Measurements from ENCODE around the gene TSPAN7.

Gene TSPAN7

DNA sequence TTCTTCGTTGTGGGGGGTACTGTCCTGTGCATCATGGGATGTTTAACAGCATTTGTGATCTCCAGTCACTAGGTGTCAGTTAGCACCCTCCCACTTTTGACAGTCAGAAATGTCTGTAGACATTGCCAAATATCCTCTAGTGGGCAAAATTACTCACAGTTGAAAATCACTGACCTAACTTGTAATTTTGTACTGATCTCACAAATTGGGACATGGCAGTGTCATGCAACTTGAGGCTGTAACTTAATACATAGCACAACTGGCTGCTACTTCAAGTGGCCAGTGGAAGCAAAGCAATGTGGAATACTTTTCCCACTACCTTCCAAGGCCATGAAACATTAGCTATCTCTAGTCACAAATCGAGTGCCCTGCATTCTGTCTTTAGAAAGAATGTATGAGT, 23.2 kb upstream of the TSPAN7 start:
- H3K4me3 ChIP-seq (ENCODE audit: low read depth, low read length): no peak overlapping the region

DNA sequence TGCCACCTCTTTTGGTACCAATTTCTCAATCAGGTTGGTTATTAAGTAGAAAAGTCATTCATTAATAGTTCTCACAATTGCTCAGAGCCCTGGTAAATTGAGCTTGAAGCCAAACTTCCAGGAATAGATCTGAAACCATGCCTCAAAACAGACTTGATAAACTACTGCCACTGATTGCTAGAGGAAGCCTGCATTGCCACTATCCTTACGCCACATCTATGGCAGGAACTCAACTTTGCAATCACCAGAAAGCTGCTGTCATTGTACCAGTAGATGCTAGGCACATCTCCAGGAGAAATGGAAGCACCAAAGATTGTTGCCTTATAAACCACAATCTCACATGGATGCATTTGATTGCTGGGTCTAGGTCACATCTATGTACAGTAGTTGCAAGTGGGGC, 21.6 kb upstream of the TSPAN7 start:
- H3K4me3 ChIP-seq (ENCODE audit: low read depth, low read length): no peak overlapping the region
- no peak for DNase-seq (ENCODE audit: low read depth)
- TF ChIP-seq, protein P1, sequence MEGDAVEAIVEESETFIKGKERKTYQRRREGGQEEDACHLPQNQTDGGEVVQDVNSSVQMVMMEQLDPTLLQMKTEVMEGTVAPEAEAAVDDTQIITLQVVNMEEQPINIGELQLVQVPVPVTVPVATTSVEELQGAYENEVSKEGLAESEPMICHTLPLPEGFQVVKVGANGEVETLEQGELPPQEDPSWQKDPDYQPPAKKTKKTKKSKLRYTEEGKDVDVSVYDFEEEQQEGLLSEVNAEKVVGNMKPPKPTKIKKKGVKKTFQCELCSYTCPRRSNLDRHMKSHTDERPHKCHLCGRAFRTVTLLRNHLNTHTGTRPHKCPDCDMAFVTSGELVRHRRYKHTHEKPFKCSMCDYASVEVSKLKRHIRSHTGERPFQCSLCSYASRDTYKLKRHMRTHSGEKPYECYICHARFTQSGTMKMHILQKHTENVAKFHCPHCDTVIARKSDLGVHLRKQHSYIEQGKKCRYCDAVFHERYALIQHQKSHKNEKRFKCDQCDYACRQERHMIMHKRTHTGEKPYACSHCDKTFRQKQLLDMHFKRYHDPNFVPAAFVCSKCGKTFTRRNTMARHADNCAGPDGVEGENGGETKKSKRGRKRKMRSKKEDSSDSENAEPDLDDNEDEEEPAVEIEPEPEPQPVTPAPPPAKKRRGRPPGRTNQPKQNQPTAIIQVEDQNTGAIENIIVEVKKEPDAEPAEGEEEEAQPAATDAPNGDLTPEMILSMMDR (IDR thresholded peaks at IDR 0.05; ENCODE audit: low read depth, low read length, missing control alignments): no peak

More for the DNA sequence above, 23.2 kb upstream of the TSPAN7 start:
- TF ChIP-seq, protein P1 (IDR thresholded peaks at IDR 0.05; ENCODE audit: low read depth, low read length, missing control alignments): no peak
- DNase-seq (ENCODE audit: low read depth): no peak

DNA sequence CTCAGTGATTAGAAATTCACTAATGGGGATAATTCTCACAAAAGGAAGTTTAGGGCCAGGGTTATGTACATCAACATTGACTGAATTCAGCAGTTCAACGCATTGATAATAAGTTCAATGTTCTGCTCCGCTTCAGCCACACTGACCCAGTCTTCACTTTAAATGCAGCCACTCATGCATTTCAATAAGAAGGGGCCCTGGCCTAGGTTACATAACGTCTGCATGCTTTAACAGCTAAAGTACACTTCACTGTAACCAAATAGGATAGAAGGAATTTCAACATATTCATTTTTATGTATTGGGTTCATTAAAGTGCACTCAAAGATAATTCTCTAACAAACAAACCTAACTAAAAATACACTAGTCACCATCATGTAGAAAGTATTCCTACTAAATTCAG, 12.8 kb upstream of the TSPAN7 start:
- no peak for DNase-seq (ENCODE audit: low read depth)
- no peak overlapping the region for H3K4me3 ChIP-seq (ENCODE audit: low read depth, low read length)
- TF ChIP-seq, protein P1 (IDR thresholded peaks at IDR 0.05; ENCODE audit: low read depth, low read length, missing control alignments): no peak

DNA sequence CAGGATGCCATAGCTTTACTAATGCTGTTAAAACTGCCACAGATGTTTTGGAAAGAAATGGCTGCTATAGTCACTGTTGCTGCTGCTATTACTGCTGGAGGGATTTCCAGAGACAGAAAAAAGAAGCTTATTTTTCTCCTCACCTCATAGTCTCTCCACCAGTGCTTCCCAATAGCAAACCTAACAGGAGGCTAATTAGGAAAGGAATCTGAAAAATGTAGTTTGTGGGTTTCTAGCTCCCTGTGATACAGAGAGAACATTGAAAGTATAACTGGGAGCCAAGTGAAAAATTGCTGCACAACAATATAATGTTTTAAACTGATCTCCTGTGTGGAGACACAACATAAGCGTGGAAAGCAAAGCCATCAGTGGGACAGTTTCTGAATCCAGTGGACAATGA, 8.6 kb upstream of the TSPAN7 start:
- TF ChIP-seq, protein P1 (IDR thresholded peaks at IDR 0.05; ENCODE audit: low read depth, low read length, missing control alignments): no peak
- no peak for DNase-seq (ENCODE audit: low read depth)
- no peak overlapping the region for H3K4me3 ChIP-seq (ENCODE audit: low read depth, low read length)

DNA sequence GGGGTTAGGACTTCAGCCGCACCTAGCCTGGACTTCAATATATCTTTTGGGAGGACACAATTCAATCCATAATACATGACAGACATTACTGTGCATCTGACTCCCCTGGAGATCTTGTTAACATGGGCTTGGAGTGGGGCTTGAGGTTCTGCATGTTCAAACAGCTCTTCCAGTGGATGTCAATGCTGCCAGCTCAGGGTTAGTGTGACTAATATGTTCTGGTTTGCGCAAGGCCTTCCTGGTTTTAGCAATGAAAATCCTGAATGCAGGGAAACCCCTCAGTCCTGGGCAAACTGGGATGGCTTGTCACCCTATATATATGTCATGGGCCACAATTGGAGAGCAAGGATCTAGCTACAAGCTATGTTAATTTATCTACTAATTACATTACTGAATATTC, 2.7 kb upstream of the TSPAN7 start:
- no peak overlapping the region for H3K4me3 ChIP-seq (ENCODE audit: low read depth, low read length)
- no peak for DNase-seq (ENCODE audit: low read depth)
- TF ChIP-seq, protein P1 (IDR thresholded peaks at IDR 0.05; ENCODE audit: low read depth, low read length, missing control alignments): no peak

DNA sequence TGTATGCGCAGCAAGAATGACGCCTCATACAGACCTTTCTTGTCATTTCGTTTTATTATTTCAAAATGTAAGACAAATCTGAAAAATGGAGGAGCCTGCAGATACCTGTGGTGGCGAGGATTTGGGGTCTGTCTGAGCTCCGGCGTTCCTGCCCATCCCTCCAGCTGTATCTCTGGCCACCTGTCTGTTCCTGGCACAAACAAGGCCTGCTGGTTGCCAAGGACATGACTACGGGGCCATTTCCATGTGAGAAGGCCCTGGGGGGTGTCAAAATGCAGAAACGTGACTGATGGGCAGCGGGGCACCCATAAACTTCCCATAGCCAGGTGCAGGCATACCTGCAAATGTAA, 591 bp upstream of the TSPAN7 start:
- TF ChIP-seq, protein P1 (IDR thresholded peaks at IDR 0.05; ENCODE audit: low read depth, low read length, missing control alignments): no peak
- no peak for DNase-seq (ENCODE audit: low read depth)
- H3K4me3 ChIP-seq (ENCODE audit: low read depth, low read length): peak overlapping the region; percentile 49

DNA sequence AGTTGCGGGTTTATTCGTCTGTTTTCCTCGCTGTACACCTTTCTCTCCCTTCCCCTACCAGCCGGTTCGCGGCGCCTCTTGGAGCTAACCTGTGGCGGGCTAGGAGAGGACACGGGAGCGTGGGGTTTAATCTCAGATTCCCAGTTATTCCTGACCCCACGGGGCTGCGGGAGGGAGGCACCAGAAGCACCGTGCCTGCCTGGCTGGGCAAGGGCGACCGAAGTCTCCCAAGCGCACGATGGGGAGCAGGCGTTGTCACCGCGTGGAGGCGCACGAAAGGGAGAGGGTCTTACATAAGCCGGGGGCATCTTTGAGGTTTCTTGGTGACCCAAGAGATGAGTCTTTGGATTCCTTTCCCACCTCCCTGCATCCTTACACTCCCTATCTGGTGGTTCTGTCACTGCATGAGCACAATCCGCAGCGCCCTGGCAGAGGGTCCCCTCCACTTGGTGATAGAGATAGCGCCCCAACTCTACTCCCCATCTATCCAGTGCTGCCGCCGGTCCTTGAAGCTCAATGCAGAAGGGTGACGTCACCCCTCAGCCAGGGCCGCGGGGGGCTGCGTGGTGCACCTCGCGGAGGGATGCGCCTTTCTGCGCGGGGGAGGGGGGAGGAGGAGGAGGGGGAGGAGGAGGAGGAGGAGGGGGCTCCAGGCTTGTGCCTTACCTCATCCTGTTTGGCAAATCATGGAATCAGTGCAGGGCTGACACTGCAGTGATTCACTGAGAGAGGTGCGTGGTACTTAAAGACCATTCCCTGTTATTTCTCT, 793 bp downstream of the TSPAN7 start:
- H3K4me3 ChIP-seq (ENCODE audit: low read depth, low read length): no peak overlapping the region
- DNase-seq (ENCODE audit: low read depth): no peak
- TF ChIP-seq, protein P1 (IDR thresholded peaks at IDR 0.05; ENCODE audit: low read depth, low read length, missing control alignments): no peak
